HG02610 (cell line): Measurements from ENCODE around the gene REPS2.
"Not testable (repeated sequence)": the region's sequence is repeated elsewhere in the genome, so short reads cannot be mapped to it uniquely, and the experiment has no call there.

Experiments used
- ATAC-seq: cut with Tn5 transposase; IDR thresholded peaks from one replicate; pipeline ENCODE4 v1.9.1; 2021; ENCODE audit warnings: mild to moderate bottlenecking, moderate library complexity; ENCODE audit not compliant: unreplicated experiment

REPS2 gene

DNA sequence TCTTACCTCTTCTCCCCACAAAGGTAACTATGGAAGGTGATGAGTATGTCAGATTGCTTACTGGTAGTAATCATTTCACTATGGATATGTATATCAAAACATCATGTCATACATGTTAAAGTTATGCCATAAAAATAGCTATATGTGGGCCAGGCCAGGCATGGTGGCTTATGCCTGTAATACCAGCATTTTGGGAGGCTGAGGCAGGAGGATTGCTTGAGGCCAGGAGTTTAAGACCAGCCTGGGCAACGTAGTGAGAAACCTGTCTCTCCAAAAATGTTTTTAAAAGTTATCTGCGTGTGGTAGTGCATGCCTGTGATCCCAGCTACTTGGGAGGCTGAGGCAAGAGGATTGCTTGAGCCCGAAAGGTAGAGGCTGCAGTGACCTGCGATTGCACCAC is 16.2 kb downstream of the REPS2 start:
- ATAC-seq: not testable (repeated sequence)

DNA sequence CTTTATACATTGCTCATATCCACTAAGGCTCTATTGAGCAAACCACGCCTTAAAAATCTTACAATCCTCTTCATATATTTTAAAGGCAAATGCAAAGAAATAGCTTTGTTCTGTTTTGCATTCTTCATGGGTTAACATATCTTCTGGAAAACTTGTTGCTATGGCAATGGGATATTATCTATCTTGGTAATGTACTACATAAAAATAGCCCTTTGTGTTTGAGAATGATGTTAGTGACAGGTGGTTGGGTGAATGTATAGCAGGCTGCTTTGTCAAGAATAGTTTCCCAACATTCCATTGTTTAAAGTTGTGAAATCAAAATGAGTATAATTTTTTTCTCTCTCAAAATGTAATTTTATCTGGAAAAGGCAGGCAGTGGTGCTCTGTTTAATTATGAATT is 16.8 kb downstream of the REPS2 start:
- no peak for ATAC-seq

- not testable (repeated sequence) for ATAC-seq
Measured at GRCh38 chrX:16964976-16965375, 18.5 kb downstream of the REPS2 start.

- ATAC-seq: no peak
Measured at GRCh38 chrX:16966752-16967448, 20.4 kb downstream of the REPS2 start.

DNA sequence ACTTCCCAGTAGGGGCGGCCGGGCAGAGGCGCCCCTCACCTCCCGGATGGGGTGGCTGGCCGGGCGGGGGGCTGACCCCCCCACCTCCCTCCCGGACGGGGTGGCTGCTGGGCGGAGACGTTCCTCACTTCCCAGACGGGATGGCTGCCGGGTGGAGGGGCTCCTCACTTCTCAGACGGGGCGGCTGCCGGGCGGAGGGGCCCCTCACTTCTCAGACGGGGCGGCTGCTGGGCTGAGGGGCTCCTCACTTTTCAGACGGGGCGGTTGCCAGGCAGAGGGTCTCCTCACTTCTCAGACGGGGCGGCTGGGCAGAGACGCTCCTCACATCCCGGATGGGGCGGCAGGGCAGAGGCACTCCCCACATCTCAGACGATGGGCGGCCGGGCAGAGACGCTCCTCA is 22.3 kb downstream of the REPS2 start:
- ATAC-seq: not testable (repeated sequence)

GRCh38 chrX:16970977-16971376 is 24.5 kb downstream of the REPS2 start:
- ATAC-seq: no peak

GRCh38 chrX:16971694-16972093 is 25.2 kb downstream of the REPS2 start:
- no peak for ATAC-seq

GRCh38 chrX:16975233-16975632 is 28.8 kb downstream of the REPS2 start:
- ATAC-seq: no peak

DNA sequence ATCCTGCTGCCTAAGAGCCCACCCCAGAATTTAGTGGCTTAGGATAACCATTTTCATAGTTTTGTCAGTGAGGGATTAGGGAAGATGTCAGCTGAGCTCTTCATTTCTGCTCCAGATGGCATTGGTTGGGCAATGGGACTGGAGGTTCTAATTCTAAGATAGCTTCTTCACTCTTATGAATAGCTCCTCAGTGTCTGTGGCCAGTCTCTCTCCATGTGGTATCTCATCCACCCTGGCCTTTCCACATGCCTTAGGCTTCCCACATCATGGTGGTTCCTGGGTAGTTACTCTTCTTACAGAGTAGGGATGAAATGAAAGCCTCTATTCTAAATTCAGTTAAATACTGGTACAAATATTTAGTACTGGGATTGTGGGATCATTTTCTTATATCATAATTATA is 31.3 kb downstream of the REPS2 start:
- no peak for ATAC-seq

DNA sequence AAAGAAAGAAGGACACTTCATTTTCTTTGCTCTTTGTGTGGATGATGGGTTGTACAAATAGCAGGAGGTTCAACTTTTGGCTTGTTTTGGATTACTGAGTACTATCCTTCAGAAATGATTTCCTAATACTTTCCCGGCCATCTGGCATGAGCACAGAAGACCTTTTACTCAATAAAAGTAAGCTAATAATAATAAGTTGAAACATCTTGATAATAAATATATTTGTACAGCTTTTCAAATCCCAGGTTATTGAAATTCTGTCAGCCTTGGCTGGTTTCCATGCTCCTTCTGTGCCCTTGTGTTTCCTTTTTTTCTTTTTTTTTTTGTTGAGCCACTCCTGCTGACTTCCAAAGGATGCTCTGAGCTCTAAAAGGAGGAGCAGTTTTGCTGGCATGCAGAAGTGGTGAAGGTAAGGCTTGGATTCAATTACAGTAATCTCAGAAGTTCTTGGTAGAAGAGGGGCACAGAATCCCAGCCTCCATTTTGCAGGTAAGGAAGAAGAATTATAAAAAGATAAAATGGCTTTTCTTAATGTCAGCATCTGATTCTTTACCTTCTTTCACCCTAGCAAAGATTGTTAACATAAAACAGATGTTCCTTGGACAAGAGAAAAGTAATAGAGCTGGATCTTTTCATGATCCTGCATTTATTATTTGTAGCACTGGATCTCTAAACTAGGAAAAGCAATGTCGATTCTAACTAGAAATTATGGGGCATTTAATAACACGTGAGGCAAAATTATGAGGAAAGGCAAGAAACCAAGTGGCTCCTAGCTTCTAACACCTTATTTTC is 31.9 kb downstream of the REPS2 start:
- no peak for ATAC-seq

DNA sequence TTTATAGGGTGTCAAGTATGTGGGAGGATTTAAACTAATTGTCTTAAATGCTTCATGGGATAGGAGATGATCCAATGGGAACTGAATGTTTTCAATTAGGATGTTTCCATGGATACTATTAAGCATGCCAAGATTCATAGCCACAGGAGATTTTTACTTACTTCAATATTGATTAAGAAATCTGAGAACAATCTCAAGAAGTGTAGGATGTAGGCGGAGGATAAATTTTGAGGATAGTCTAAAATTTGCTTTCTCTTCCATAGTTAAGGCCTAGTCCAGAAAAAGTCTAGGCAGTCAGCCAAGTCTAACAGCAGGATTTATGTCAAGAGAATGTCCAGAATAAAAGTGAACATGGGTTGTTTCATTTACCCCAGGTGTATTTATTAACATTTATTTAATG is 32.8 kb downstream of the REPS2 start:
- no peak for ATAC-seq

DNA sequence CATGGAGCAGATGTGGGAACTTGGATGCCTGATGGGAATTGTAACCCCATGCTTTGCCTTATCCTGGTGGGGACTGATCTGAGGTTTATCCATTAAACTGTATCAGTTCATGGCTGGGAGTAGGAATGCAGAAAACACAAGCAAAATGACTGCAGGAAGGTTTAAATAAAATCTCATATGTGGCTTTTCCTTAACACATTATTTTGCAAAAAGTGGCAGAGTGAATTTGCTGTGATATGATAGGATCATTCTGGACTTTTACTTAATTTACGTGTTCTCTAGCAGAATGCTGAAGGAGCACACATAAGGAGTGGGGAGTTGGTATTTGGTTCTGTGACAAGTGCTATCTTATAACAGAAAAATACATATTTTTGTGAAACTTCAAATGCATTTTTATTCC is 34.8 kb downstream of the REPS2 start:
- ATAC-seq: no peak

DNA sequence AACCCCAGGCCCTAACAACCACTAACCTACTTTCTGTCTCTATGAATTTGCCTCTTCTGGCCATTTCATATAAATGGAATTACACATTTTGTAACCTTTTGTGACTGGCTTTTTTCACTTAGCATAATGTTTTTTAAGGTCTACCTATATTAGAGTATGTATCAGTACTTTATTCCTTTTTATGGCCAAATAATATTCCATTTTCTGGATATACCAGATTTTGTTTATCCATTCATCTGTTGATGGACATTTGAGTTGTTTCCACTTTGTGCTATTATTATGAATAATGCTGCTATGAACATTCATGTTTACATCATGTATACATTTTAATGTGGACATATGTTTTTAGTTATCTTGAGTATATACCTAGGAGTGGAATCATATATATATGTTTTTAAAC is 35.5 kb downstream of the REPS2 start:
- ATAC-seq: no peak

GRCh38 chrX:16983051-16983450 is 36.6 kb downstream of the REPS2 start:
- no peak for ATAC-seq

DNA sequence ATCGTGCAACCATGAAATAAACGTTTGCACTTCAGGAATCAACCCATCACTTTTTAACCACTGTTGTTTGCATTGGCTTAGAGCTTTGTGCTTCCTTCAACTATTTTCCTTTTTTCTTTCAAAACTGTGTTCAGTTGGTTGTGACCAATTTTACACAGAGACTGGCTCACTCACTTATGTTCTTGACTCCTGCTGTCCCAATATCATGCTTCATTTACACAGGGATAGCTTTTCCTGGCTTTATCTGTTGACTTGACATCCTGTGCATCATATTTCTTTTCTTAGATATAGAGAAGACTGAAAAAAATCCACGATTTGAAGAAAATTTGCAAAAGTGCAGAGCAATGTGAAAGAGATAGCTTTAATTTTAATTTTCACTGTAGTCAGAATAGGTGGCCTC is 38.8 kb downstream of the REPS2 start:
- ATAC-seq: no peak

GRCh38 chrX:16986169-16986568 is 39.7 kb downstream of the REPS2 start:
- ATAC-seq: no peak

GRCh38 chrX:16989750-16990149 is 43.3 kb downstream of the REPS2 start:
- no peak for ATAC-seq

DNA sequence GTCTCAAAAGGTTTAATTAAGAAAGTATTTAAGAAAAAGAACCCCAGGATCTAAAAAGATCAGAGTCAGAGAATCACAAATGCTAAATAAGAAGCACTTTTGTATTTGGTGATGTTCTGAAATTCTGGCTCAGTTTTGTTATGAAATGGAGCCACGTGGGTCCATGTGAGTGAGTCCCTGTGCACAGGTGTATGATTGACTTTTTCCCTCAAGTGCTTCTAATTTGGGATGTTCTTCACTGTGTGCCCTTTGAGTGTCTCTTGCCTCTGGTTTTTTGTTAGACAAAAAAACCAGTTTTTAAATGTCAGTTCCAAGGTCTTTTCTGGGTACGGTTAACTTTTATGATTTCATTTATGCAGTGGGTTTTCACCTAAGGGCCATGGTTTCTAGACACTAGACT is 44.4 kb downstream of the REPS2 start:
- ATAC-seq: no peak

DNA sequence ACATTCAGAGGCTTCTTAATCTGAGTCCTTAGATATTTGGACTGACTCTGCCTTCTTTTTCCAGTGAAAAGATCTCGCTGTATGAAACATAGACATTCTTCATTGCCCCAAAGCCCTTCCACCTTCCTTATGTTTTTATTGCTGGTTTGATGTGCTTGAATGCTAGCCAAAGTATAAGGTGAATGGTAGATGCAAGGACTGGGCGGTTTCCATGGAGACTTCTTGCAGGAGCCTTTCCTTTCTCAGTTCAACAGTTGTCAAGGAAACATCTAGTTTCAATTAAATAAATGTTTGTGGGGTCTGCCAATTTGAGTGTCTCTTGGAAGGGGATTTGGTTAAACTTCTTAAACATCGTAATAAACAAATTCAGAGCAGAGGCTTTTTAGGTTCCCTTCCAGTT is 46.0 kb downstream of the REPS2 start:
- ATAC-seq: no peak

- ATAC-seq: no peak
Measured at GRCh38 chrX:16992951-16993350, 46.5 kb downstream of the REPS2 start.

DNA sequence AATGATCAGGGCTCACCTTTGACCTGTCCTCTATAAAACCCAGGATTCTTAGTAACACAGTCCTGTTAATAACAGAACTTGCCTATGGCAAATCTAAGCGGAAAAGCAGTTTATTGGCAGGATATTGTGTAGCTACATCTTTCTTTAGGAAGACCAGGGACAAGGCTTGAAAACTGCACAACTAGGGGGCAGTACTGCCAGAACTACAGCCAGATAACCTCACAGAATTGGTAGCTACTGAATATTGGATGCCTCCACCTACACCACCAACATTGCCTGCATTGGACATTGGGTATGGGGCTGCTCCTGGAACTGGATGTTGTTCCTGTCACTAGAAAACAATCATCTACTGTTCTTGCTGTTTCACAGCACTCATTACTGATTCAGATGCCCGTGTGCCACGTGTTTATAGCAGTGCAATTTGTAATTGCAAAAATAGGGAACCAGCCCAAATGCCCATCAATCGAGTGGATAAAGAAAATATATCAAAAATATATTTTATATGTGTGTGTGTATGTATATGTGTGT is 47.4 kb downstream of the REPS2 start:
- ATAC-seq: no peak

DNA sequence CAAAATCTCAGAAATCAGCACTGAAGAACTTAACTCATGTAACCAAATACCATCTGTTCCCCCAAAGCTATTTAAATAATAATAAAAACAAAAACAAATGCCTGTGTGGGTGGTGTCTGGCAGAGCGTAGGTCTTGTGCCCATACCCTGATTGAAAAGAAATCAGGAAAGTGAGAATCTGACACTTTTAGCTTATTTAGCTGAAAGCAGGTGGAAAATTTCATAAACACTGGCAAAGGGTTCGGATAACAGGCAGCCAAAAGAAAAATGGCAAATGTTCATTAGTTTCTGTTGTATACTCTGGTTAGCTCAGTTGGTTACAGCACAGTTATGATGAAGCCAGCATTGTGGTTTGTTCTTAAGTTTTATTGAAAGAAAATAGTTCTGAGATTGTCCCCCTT is 48.3 kb downstream of the REPS2 start:
- no peak for ATAC-seq
